Measurements from ENCODE around the gene ARAP1.

DNA sequence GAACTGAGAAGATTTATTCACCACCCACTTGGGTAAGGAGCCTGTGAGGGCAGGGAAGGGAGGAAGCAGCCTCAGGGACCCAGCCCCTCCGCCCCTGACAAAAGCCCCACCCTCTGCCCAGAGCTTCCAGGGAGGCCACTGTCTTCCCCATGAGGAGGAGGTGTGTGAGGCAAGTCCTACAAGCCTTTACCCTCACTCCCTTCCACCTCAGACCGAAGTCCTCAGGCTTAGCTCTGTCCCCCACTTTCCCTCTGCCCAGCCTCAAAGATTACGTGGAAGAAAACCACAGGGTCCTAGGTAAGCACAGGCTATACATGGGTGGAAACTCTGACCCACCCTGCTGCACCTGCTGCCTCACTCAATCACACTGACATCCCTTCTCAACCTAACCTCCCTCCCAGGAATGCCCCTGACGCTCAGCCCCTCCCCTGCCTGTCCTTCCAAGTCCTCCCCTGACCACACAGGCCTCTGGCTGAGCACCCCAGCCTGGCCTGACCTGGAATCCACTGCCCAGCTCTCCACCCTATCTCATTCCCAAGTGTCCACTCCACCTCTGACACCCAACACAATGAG, 3.6 kb upstream of the ARAP1 start:
- TF ChIP-seq, protein P1, sequence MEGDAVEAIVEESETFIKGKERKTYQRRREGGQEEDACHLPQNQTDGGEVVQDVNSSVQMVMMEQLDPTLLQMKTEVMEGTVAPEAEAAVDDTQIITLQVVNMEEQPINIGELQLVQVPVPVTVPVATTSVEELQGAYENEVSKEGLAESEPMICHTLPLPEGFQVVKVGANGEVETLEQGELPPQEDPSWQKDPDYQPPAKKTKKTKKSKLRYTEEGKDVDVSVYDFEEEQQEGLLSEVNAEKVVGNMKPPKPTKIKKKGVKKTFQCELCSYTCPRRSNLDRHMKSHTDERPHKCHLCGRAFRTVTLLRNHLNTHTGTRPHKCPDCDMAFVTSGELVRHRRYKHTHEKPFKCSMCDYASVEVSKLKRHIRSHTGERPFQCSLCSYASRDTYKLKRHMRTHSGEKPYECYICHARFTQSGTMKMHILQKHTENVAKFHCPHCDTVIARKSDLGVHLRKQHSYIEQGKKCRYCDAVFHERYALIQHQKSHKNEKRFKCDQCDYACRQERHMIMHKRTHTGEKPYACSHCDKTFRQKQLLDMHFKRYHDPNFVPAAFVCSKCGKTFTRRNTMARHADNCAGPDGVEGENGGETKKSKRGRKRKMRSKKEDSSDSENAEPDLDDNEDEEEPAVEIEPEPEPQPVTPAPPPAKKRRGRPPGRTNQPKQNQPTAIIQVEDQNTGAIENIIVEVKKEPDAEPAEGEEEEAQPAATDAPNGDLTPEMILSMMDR (conservative IDR thresholded peaks at IDR 0.05): no peak
- TF ChIP-seq EZH2 (IDR thresholded peaks at IDR 0.05; ENCODE audit: low read depth): no peak
